ENCODE data around the gene PPP2R2C.

Gene PPP2R2C

GRCh38 chr4:6420036-6420435 lies 52.4 kb downstream of the PPP2R2C start:
- no peaks in the 10 kb centered on the region for H3K36me3 Mint-ChIP-seq
- peaks cover 9% of the 10 kb centered on the region for H3K27me3 Mint-ChIP-seq
- no peaks in the 10 kb centered on the region for H3K9me3 Mint-ChIP-seq (ENCODE audit: low read depth)
- H3K4me1 Mint-ChIP-seq (ENCODE audit: low read depth): no peaks in the 10 kb centered on the region
- no peak overlapping the region for H3K27ac Mint-ChIP-seq
- no peak overlapping the region for H3K4me3 Mint-ChIP-seq

- H3K9me3 Mint-ChIP-seq (ENCODE audit: low read depth): no peaks in the 10 kb centered on the region
- H3K4me1 Mint-ChIP-seq (ENCODE audit: low read depth): no peaks in the 10 kb centered on the region
- peaks cover 9% of the 10 kb centered on the region for H3K27me3 Mint-ChIP-seq
- H3K27ac Mint-ChIP-seq: no peak overlapping the region
- H3K4me3 Mint-ChIP-seq: no peak overlapping the region
- H3K36me3 Mint-ChIP-seq: no peaks in the 10 kb centered on the region
Observed at GRCh38 chr4:6419452-6420028, 52.9 kb downstream of the PPP2R2C start.

GRCh38 chr4:6418193-6418755 lies 54.1 kb downstream of the PPP2R2C start:
- no peaks in the 10 kb centered on the region for H3K36me3 Mint-ChIP-seq
- no peaks in the 10 kb centered on the region for H3K4me1 Mint-ChIP-seq (ENCODE audit: low read depth)
- no peak overlapping the region for H3K27ac Mint-ChIP-seq
- H3K27me3 Mint-ChIP-seq: peaks cover 6% of the 10 kb centered on the region
- no peaks in the 10 kb centered on the region for H3K9me3 Mint-ChIP-seq (ENCODE audit: low read depth)
- H3K4me3 Mint-ChIP-seq: no peak overlapping the region

- H3K27ac Mint-ChIP-seq: no peak overlapping the region
Observed at GRCh38 chr4:6417516-6418050, 54.8 kb downstream of the PPP2R2C start.

GRCh38 chr4:6416518-6417286 lies 55.7 kb downstream of the PPP2R2C start:
- no peaks in the 10 kb centered on the region for H3K36me3 Mint-ChIP-seq
- H3K9me3 Mint-ChIP-seq (ENCODE audit: low read depth): peaks cover 3% of the 10 kb centered on the region
- no peak overlapping the region for H3K27ac Mint-ChIP-seq
- H3K4me1 Mint-ChIP-seq (ENCODE audit: low read depth): no peaks in the 10 kb centered on the region
- no peak overlapping the region for H3K4me3 Mint-ChIP-seq
- H3K27me3 Mint-ChIP-seq: peaks cover 6% of the 10 kb centered on the region

More at GRCh38 chr4:6417516-6418050, 54.8 kb downstream of the PPP2R2C start:
- Mint-ChIP-seq H3K9me3 (ENCODE audit: low read depth) (peaks cover 3% of the 10 kb centered on the region), H3K4me3 (no peak overlapping the region), H3K27me3 (peaks cover 6% of the 10 kb centered on the region), H3K36me3 (no peaks in the 10 kb centered on the region), H3K4me1 (ENCODE audit: low read depth) (no peaks in the 10 kb centered on the region)

GRCh38 chr4:6415031-6415705 lies 57.2 kb downstream of the PPP2R2C start:
- H3K4me3 Mint-ChIP-seq: no peak overlapping the region
- H3K27me3 Mint-ChIP-seq: peaks cover 6% of the 10 kb centered on the region
- no peak overlapping the region for H3K27ac Mint-ChIP-seq
- no peaks in the 10 kb centered on the region for H3K4me1 Mint-ChIP-seq (ENCODE audit: low read depth)
- peaks cover 3% of the 10 kb centered on the region for H3K9me3 Mint-ChIP-seq (ENCODE audit: low read depth)
- H3K36me3 Mint-ChIP-seq: no peaks in the 10 kb centered on the region

GRCh38 chr4:6414578-6414977 lies 57.8 kb downstream of the PPP2R2C start:
- Mint-ChIP-seq H3K4me1 (ENCODE audit: low read depth) (no peaks in the 10 kb centered on the region), H3K27me3 (peaks cover 4% of the 10 kb centered on the region), H3K9me3 (ENCODE audit: low read depth) (peaks cover 3% of the 10 kb centered on the region), H3K27ac (no peak overlapping the region), H3K4me3 (no peak overlapping the region), H3K36me3 (no peaks in the 10 kb centered on the region)

- Mint-ChIP-seq H3K9me3 (ENCODE audit: low read depth) (peaks cover 3% of the 10 kb centered on the region), H3K36me3 (no peaks in the 10 kb centered on the region), H3K4me3 (no peak overlapping the region), H3K4me1 (ENCODE audit: low read depth) (no peaks in the 10 kb centered on the region), H3K27ac (no peak overlapping the region), H3K27me3 (peaks cover 8% of the 10 kb centered on the region)
Observed at GRCh38 chr4:6410664-6411063, 61.8 kb downstream of the PPP2R2C start.

- Mint-ChIP-seq H3K4me1 (ENCODE audit: low read depth) (no peaks in the 10 kb centered on the region), H3K27ac (no peak overlapping the region), H3K27me3 (peaks cover 13% of the 10 kb centered on the region), H3K4me3 (no peak overlapping the region), H3K9me3 (ENCODE audit: low read depth) (peaks cover 3% of the 10 kb centered on the region), H3K36me3 (no peaks in the 10 kb centered on the region)
Observed at GRCh38 chr4:6410068-6410467, 62.3 kb downstream of the PPP2R2C start.

- Mint-ChIP-seq H3K36me3 (no peaks in the 10 kb centered on the region), H3K27ac (no peak overlapping the region), H3K9me3 (ENCODE audit: low read depth) (peaks cover 3% of the 10 kb centered on the region), H3K4me3 (no peak overlapping the region), H3K27me3 (peaks cover 14% of the 10 kb centered on the region), H3K4me1 (ENCODE audit: low read depth) (no peaks in the 10 kb centered on the region)
Observed at GRCh38 chr4:6409381-6409780, 63.0 kb downstream of the PPP2R2C start.

GRCh38 chr4:6408263-6408662 lies 64.2 kb downstream of the PPP2R2C start:
- H3K36me3 Mint-ChIP-seq: no peaks in the 10 kb centered on the region
- no peak overlapping the region for H3K4me3 Mint-ChIP-seq
- H3K27ac Mint-ChIP-seq: no peak overlapping the region
- H3K27me3 Mint-ChIP-seq: peaks cover 16% of the 10 kb centered on the region
- no peaks in the 10 kb centered on the region for H3K4me1 Mint-ChIP-seq (ENCODE audit: low read depth)
- peaks cover 3% of the 10 kb centered on the region for H3K9me3 Mint-ChIP-seq (ENCODE audit: low read depth)

GRCh38 chr4:6405397-6405706 lies 67.1 kb downstream of the PPP2R2C start:
- Mint-ChIP-seq H3K9me3 (ENCODE audit: low read depth) (no peaks in the 10 kb centered on the region), H3K4me1 (ENCODE audit: low read depth) (peaks cover 1% of the 10 kb centered on the region), H3K36me3 (no peaks in the 10 kb centered on the region), H3K27ac (no peak overlapping the region), H3K27me3 (peaks cover 29% of the 10 kb centered on the region), H3K4me3 (no peak overlapping the region)

GRCh38 chr4:6404611-6405396 lies 67.6 kb downstream of the PPP2R2C start:
- H3K4me1 Mint-ChIP-seq (ENCODE audit: low read depth): peaks cover 1% of the 10 kb centered on the region
- H3K36me3 Mint-ChIP-seq: no peaks in the 10 kb centered on the region
- no peaks in the 10 kb centered on the region for H3K9me3 Mint-ChIP-seq (ENCODE audit: low read depth)
- no peak overlapping the region for H3K27ac Mint-ChIP-seq
- no peak overlapping the region for H3K4me3 Mint-ChIP-seq
- H3K27me3 Mint-ChIP-seq: peaks cover 29% of the 10 kb centered on the region

- H3K27me3 Mint-ChIP-seq: peaks cover 30% of the 10 kb centered on the region
- no peaks in the 10 kb centered on the region for H3K9me3 Mint-ChIP-seq (ENCODE audit: low read depth)
- H3K27ac Mint-ChIP-seq: no peak overlapping the region
- no peaks in the 10 kb centered on the region for H3K36me3 Mint-ChIP-seq
- peaks cover 1% of the 10 kb centered on the region for H3K4me1 Mint-ChIP-seq (ENCODE audit: low read depth)
- no peak overlapping the region for H3K4me3 Mint-ChIP-seq
Observed at GRCh38 chr4:6403400-6403685, 69.1 kb downstream of the PPP2R2C start.

Measured in activated naive CD8-positive, alpha-beta T cell (primary cell).